H1 (cell line): Measurements from ENCODE around the gene ERFE. TPM values are rescaled to one million over a fixed set of nuclear protein-coding genes. Genes with fewer than 3 reads are reported as not detected.

Source experiments
- ASH2L ChIP-seq: fragments of 200-600, 300-600 bp; sonication (generic); IDR thresholded peaks from one replicate; pipeline ENCODE4 v1.7.1; 2017; ENCODE audit warnings: low read length
- BACH1 ChIP-seq: IDR thresholded peaks from 2 replicates; pipeline ENCODE4 v1.6.1; 2012; ENCODE audit warnings: low read length, improper control_type of control experiment
- CHD1 ChIP-seq: IDR thresholded peaks from 2 replicates; pipeline ENCODE4 v1.6.1; 2012; ENCODE audit warnings: low read depth, low read length, improper control_type of control experiment
- CHD7 ChIP-seq: fragments of 300-600 bp; sonication (generic); IDR thresholded peaks from 2 replicates; pipeline ENCODE4 v1.7.1; 2012; ENCODE audit warnings: low read length, moderate library complexity, mild to moderate bottlenecking, inconsistent platforms; ENCODE audit not compliant: insufficient replicate concordance
- MAFK ChIP-seq: IDR thresholded peaks from 2 replicates; pipeline ENCODE4 v1.6.1; 2012; ENCODE audit warnings: low read depth, mild to moderate bottlenecking, improper control_type of control experiment, low read length
- NRF1 ChIP-seq: IDR thresholded peaks from 2 replicates; pipeline ENCODE4 v1.6.1; 2011; ENCODE audit warnings: mild to moderate bottlenecking, low read depth, low read length, improper control_type of control experiment
- polyA plus RNA-seq, 7 experiments: library from polyadenylated mRNA; depleted of rRNA in 3 of 7; stranded (reverse) in 5 of 7; unstranded in 2 of 7; fragments of >200 nt in 5 of 7; fragments of 200-250 nt in 2 of 7; gene quantifications; 1 replicate in 5 of 7; 2 replicates in 1 of 7; 4 replicates in 1 of 7; pipeline versions ENCODE4 v1.2.1 to v1.2.3, GENCODE V29; 2011 to 2013; ENCODE audit warnings: missing spikeins in 2 of 7, mixed read lengths in 2 of 7
- total RNA-seq: library from RNA; stranded (reverse); fragmentation: NEBNext Ultra II Directional; extraction: Animal tissue kit (Norgen Biotek cat#: 25700); gene quantifications from 2 replicates; pipeline ENCODE4 v1.2.1, GENCODE V29; 2021

The ERFE gene
- total and polyA plus RNA-seq, 2 of the 8 experiments (the other 6 are each of a cell fraction or from before 2014, with no cell fraction given), result 2.5 to 3.6 TPM

GRCh38 chr2:238117199-238118154 is 41.3 kb upstream of the ERFE start (continued):
- no peak for TF ChIP-seq CHD7
- TF ChIP-seq MAFK, result no peak
- TF ChIP-seq NRF1, result no peak
- TF ChIP-seq CHD1, result no peak
- no peak for TF ChIP-seq BACH1
- TF ChIP-seq ASH2L, result no peak
